GM19240 (cell line): Measurements from ENCODE around the gene WRAP73.

Source experiments
- DNase-seq: peaks from one replicate; pipeline ENCODE4 v3.0.0; 2011; ENCODE audit warnings: low spot score; ENCODE audit not compliant: insufficient read length

Gene WRAP73

GRCh38 chr1:3650248-3651025 lies 534 bp upstream of the WRAP73 start:
- DNase-seq = no peak

GRCh38 chr1:3646596-3646995 lies 3.3 kb downstream of the WRAP73 start:
- DNase-seq = no peak

- no peak for DNase-seq
Observed at GRCh38 chr1:3645666-3646355, 4.1 kb downstream of the WRAP73 start.

- no peak for DNase-seq
Observed at GRCh38 chr1:3645247-3645646, 4.7 kb downstream of the WRAP73 start.

- DNase-seq = no peak
Observed at GRCh38 chr1:3644273-3644672, 5.6 kb downstream of the WRAP73 start.

- DNase-seq = no peak
Observed at GRCh38 chr1:3642919-3643675, 6.8 kb downstream of the WRAP73 start.

- DNase-seq = no peak
Observed at GRCh38 chr1:3641816-3642215, 8.1 kb downstream of the WRAP73 start.

- no peak for DNase-seq
Observed at GRCh38 chr1:3641046-3641760, 8.7 kb downstream of the WRAP73 start.

GRCh38 chr1:3640121-3640837 lies 9.6 kb downstream of the WRAP73 start:
- no peak for DNase-seq

GRCh38 chr1:3639397-3639911 lies 10.4 kb downstream of the WRAP73 start:
- DNase-seq = no peak

GRCh38 chr1:3638676-3639075 lies 11.2 kb downstream of the WRAP73 start:
- DNase-seq = no peak

- no peak for DNase-seq
Observed at GRCh38 chr1:3638027-3638426, 11.9 kb downstream of the WRAP73 start.

GRCh38 chr1:3636531-3636930 lies 13.4 kb downstream of the WRAP73 start:
- no peak for DNase-seq

- no peak for DNase-seq
Observed at GRCh38 chr1:3636080-3636479, 13.8 kb downstream of the WRAP73 start.

GRCh38 chr1:3634059-3634800 lies 15.7 kb downstream of the WRAP73 start:
- DNase-seq = no peak

GRCh38 chr1:3633344-3634058 lies 16.4 kb downstream of the WRAP73 start:
- no peak for DNase-seq

- DNase-seq = no peak
Observed at GRCh38 chr1:3632716-3633343, 17.1 kb downstream of the WRAP73 start.

- no peak for DNase-seq
Observed at GRCh38 chr1:3632298-3632697, 17.6 kb downstream of the WRAP73 start.
